GM10266 (cell line): ENCODE data around the gene SGTA.

ENCODE experiments used
- DNase-seq: peaks from one replicate; pipeline ENCODE4 v3.0.0; 2012; ENCODE audit errors: extremely low spot score
- TF ChIP-seq, protein P1 (sequence below): IDR thresholded peaks from 2 replicates; pipeline ENCODE4 v1.5.1; 2012; ENCODE audit warnings: mild to moderate bottlenecking, low read depth; ENCODE audit not compliant: control insufficient read depth, insufficient read depth; ENCODE audit errors: missing control alignments

The SGTA gene

GRCh38 chr19:2732883-2733282 is 50.2 kb downstream of the SGTA start:
- TF ChIP-seq, protein P1, sequence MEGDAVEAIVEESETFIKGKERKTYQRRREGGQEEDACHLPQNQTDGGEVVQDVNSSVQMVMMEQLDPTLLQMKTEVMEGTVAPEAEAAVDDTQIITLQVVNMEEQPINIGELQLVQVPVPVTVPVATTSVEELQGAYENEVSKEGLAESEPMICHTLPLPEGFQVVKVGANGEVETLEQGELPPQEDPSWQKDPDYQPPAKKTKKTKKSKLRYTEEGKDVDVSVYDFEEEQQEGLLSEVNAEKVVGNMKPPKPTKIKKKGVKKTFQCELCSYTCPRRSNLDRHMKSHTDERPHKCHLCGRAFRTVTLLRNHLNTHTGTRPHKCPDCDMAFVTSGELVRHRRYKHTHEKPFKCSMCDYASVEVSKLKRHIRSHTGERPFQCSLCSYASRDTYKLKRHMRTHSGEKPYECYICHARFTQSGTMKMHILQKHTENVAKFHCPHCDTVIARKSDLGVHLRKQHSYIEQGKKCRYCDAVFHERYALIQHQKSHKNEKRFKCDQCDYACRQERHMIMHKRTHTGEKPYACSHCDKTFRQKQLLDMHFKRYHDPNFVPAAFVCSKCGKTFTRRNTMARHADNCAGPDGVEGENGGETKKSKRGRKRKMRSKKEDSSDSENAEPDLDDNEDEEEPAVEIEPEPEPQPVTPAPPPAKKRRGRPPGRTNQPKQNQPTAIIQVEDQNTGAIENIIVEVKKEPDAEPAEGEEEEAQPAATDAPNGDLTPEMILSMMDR = no peak
- DNase-seq = no peak

DNA sequence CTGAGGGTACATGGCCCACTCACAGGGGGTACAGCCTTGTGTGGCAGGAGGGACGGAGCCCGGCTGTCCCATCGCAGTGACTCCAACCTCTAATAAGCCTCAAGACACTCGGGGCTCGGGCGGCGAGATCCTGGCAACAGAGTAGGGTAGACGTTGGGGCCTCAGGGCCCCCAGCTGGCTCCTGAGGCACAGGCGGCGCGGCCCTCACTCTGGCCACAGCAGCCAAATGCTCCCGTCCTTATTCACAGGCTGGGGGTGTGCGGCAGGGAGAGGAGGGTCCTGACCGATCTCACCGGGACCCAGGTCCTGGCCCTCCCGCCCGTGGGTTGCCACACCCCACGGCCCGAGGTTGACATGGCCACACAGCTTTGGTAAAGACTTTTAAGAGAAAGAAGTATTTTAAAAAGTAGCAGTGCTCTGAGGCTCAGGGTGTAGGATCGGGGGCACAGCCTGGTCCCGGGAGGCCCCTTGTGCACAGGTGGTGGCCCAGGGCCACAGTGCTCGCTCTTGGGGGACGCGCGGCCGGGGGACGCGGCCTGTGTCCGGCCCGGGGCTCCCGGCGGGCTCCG is 50.8 kb downstream of the SGTA start:
- DNase-seq = no peak
- TF ChIP-seq, protein P1 = no peak

DNA sequence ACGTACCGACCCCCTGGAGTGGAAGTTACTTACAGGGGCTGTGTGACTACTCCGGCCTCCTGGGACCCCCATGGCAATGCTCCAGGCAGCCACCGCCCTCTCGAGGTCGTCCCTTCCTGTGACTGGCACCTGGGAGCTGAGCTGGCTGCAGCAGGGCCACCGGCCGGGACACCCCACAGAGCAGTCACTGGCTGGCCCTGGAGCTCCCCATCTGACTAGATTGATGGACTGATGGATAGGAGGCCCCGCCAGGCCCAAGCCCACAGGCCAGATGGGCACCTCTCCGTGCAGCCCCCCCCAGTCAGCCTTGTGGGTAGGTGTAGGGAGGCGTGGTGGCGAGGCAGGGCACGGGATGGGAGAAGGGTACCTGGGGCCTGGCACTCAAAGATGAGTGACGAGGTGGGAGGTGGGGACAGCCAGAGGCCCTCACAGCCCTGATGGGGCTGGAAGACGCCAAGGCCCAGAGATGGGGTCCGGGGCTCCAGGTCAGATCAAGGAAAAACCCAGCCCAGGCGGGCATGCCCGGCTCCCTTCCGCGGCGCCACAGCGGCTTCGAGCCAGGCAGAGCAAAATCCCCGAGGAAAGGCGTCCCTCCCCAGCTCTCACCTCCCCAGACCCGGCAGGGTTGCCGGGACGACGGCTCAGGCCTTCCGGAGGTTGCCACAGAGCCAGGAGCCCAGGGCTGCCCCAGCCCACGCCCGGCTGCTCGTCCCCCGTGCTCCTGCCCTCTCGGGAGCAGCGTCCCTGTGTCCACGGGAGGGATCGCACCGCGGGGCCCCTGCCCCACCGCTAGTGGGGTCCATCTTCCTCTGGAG is 51.7 kb downstream of the SGTA start:
- TF ChIP-seq, protein P1 = no peak
- DNase-seq = no peak

DNA sequence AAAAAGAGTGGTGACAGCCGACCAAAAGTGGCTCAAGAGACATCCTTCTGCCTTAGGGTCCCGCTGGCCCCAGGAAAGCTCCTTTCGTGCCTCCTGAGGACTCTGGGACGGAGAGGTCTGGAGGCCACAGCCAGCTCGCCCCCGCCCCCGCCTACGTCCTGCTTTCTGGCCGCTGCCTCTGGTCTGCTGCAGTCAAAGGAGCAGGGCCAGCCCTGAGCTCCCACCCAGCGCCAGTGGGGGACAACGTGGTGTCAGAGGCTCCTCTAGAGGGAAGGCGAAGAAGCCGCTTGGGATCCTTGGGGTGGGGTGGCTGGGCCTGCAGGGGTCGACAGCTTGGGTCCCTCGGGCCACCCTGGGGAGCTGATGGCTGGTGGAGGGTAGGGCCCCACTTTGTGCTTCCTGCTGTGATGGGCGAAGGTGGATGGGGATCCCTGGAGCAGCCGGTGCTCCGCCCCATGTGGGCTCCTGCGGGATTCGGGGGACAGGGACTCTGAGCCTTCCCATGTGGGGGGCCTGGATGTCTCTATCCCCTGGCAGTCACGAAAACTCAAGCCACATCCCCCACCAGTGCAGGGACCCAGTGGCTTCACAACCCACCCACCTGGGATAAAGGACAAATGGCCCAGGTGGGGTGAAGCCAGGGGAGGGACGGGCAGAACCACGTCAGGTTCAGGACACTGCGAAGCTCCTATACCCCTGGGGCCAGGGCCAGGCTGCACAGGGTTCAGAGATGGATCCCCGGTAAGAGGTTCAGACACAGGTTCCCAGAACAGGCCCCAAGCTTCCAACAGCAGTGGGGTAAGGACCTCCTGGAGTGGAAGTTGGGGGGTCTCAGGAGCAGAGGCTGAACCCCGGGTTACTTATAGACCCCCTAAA is 52.9 kb downstream of the SGTA start:
- TF ChIP-seq, protein P1 = no peak
- no peak for DNase-seq

- TF ChIP-seq, protein P1 = no peak
- no peak for DNase-seq
Observed at GRCh38 chr19:2728783-2729387, 54.2 kb downstream of the SGTA start.

DNA sequence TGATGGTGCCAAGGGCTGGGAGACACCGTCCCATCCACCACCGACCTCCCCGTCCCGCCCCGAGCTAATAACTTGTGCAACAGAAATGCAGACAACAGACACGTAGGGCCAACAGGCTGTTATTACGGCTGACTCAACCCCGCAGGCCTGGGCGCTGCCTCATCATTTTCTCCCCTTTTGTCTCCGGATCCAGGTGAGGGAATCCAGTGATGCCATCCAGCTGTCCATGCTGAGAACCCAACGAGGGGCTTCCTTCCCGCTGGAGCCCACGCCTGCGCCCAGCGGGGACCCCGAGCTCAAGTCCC is 55.5 kb downstream of the SGTA start:
- DNase-seq = no peak
- TF ChIP-seq, protein P1 = no peak
